Stimulated activated naive CD4-positive, alpha-beta T cell treated with Interleukin-2 at 50 U/mL for 16 hours (primary cell): ENCODE measurements around the gene PRR29.

ENCODE experiments used
- DNase-seq: peaks from one replicate; lab custom pipeline; 2025; lab: John Stamatoyannopoulos, UW

The PRR29 gene

GRCh38 chr17:63998050-63998720, at the start of gene PRR29:
PRR29 (plus strand) TSS chr17:63998351; CDS start chr17:63998365, 14 bp downstream.
- peak; percentile 62 for DNase-seq

DNA sequence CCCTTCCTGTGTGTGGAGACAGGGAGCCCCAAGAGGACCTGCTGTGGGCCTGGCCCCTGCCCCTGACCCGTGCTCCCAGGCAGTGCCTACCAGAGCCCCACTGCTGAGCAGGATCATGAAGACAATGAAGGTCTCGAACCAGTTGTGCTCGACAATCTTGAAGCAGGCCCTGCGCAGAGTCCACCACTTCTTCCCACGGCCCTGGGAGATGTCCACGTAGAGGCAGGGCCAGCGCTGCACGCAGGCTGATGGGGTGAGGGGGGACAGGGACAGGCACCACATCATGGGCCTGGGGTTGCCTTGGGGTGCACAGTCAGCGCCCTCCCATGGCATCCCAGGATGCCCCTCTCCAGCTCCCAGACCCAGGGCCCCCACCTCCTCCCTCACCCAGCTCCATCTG, 49.6 kb upstream of the PRR29 start:
- no peak for DNase-seq

DNA sequence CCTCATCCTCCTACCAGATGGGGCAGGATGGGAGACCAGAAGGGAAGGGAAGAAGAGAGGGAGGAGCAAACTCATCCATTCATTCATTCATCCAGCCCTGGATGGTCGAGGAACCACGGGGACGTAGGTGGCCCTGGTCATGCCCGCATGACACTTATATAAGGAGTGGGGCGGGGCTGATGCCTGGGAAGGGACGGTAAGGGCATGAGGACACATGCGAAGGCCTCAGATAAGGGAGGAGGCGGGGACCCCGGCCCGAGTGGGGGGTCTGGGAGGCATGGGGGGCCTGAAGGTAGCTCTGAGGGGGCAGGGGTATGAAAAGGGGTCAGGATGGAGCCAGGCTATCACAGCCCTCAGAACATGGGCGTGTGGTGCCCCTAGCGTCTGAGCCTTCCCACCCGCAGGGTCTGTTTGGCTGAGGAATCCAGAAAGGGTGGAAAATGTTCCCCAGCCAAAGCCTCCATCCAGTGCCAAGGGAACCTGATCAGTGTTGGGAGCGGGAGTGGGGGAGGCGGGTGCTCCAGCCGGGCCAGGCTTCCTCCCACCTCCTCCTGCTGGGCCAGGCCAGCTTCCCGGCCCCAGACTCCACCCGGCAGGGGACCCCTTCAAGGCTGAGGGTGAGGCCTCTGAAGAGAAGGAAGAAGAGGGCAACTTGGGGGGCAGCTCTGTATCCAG, 48.4 kb upstream of the PRR29 start:
- DNase-seq, result no peak

DNA sequence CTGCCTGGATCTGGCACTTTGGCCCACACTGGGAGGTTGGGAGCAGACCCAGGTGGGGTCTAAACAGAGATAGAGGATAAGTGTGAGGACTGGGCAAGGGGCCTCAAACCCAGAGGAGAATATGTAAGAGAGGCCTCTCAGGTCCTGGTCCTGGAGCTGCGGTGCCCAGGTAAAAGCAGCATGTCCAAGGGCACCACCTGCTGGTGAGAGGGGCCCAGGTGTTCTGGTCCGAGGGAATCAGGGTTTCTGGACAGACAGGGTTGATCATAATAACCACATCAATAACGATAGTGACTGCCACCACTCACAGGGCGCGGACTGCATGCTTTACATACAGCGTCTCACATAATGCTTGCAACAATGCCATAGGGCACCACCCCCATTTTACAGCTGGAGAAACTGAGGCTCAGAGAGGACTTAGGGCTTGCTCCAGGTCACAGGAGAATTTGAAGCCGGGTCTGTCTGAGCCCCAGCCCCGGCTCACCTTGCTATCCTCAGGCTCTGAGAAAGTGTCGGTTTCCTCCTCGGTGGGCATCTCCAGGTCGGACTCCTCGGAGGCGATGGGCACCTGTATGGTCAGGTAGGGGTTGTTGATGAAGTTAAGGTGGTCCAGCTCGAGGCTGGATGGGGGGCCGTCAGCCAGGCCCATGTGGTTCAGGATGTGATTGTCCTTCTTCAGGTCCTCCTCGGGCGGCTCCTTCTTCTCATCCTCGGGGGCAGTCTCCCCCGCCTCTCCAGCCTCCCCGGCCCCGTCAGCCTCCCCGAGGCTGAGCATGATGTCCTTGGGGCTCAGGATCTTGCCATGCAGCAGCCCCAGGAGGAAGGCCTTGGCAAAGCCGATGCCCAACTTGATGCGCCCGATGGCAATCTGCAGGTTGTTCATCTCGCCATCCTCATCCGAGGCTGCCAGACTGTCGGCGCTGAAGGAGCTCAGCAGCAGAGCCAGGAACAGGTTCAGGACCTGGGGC, 46.9 kb upstream of the PRR29 start:
- peak; percentile 17 for DNase-seq

GRCh38 chr17:63954402-63955063, 43.6 kb upstream of the PRR29 start:
- DNase-seq, result no peak

- no peak for DNase-seq
Observed at GRCh38 chr17:63955232-63955631, 42.9 kb upstream of the PRR29 start.

- DNase-seq, result no peak
Observed at GRCh38 chr17:63955791-63956190, 42.4 kb upstream of the PRR29 start.

DNA sequence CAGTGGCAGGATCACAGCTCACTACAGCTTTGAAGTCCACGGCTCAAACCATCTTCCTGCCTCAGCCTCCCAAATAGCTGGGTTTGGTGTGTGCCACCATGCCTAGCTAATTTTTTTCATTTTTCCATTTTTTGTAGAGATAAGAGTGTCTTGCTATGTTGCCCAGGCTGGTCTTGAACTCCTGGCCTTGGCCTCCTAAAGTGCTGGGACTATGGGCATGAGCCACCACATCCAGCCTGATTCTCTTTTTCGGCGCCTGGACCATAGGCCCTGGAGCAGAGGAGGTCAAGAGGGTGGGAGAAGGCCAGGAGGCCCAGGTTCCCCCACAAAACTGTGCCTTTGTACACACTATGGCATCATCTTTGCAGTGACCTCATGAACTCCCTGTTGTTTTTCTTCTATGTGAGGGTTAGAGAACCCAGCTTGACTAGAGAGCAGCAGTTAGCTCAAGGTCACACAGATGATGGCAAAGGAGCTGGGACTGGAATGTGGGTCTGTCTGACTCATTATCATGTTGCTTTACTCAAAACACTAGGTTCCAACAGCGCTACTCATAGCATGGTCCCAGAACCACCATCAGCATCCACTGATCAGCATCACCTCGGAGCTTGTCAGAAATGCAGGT, 41.7 kb upstream of the PRR29 start:
- DNase-seq, result no peak

DNA sequence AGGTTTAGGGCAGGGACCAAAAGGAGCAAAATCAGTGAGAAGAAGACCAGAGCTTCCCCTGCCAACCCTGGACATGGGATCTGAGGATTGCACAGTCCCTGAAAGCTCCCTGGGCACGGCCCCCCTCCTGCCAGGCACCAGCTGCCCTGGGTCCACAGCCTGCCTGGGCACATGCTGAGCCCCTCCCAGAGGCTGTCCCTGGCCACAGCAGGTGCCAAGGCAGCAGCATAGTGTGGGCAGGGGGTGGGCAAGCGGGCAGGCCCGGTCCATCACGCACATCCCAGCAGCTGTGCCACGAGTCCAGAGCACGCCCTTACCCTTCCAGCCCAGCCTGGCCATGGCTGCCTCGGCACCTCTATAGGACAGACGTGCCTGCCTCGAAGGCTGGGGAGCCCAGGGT, 38.1 kb upstream of the PRR29 start:
- DNase-seq, result no peak

GRCh38 chr17:63960430-63960829, 37.7 kb upstream of the PRR29 start:
- no peak for DNase-seq

GRCh38 chr17:63961355-63962212, 36.6 kb upstream of the PRR29 start:
- DNase-seq, result peak; percentile 26

GRCh38 chr17:63962298-63962744, 35.8 kb upstream of the PRR29 start:
- DNase-seq, result no peak

DNA sequence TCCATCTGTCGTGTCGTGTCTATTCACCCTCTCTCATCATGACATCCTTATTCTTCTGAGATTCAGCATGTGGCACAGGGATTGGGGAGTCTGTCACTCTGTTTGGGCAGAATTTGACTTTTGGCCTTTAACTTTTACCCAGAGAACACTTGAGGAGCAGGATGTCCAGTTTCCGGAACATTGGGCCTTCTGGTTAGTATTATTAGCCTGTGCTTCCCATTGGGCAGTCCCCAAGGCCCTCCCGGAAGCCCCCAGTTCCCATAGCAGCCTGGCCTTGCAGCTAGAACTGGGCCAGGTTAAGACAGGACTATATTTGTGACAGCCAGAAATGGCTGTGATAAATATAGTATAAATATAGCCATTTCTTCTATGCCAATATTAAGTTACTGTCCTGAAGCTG, 35.0 kb upstream of the PRR29 start:
- DNase-seq, result no peak

DNA sequence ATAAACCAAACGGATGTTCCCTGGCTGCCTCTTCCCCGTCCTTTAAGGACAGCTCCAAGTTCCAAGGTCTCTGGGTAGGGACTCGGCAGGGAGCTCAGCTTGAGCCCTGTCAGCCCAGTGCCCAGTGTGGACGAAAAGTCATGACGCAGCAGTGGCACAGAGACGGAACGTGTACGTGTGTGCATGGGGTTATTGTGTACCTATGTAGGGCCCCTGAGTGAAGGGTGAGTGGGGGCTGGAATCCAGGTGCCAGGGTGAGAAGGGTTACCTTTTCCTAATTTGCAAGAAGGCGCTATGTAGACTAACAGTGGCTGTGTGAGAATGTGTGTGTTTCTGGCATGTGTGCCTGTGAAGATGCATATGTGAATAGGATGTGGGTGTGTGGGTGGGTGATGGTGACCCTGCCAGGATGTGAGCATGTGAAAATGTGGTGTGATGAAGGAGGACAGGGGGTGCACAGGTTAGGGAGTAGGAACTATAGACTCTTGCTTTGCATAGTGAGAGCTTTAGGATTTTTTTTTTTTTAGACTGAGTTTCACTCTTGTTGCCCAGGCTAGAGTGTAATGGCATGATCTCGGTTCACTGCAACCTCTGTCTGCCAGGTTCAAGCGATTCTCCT, 31.4 kb upstream of the PRR29 start:
- DNase-seq, result peak; percentile 10

DNA sequence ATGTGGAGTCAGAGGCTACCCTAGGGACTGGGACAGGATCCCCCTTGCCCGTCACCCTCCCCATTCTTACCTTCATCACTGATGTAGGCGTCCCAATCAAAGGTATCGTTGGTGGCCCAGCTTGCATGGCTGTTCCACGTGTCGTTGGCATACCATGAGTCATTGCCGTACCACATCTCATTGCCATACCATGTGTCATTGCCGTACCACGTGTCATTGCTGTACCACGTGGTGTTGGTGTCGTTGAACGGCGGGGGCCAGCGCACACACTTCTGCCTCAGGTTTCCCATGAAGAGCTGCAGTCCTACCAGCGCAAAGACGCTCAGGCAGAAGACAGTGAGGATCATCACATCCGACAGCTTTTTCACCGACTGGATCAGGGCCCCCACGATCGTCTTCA, 30.2 kb upstream of the PRR29 start:
- DNase-seq, result peak; percentile 30

- DNase-seq, result no peak
Observed at GRCh38 chr17:63969278-63969677, 28.9 kb upstream of the PRR29 start.

- no peak for DNase-seq
Observed at GRCh38 chr17:63972796-63973195, 25.4 kb upstream of the PRR29 start, which contains the start of gene SCN4A. SCN4A (minus strand) TSS chr17:63972918; CDS start chr17:63972841, 77 bp downstream.

DNA sequence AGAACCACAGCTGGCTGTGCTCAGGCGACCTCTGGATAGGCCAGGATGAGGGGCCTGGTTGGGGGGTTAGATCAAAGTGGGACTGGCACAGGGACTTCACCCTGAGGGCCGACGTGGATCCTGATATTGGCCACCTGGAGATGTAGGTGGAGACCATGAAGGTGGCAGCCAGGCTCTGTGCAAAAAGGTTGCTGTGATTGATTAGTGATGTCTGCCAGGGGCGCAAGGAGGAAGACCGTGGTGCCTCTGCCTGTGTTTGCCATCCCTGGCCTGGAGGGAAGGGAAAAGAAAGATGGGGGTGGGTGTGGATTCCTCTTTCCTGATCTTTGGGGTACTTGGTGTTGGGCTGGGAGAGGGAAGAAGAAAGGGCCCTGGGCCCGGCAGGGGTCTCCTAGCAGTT, 24.9 kb upstream of the PRR29 start:
- DNase-seq, result no peak

- DNase-seq, result no peak
Observed at GRCh38 chr17:63973930-63974593, 24.1 kb upstream of the PRR29 start.
